H9 (cell line): ENCODE results near the gene THBS2. TPM values are rescaled to one million over a fixed set of nuclear protein-coding genes. Genes with fewer than 3 reads are reported as not detected.

Source experiments
- DNase-seq: peaks from one replicate; pipeline ENCODE4 v3.0.0-alpha.2; 2017
- H2AFZ ChIP-seq: one replicate; pipeline ENCODE4 v1.6.1; 2013; ENCODE audit warnings: mild to moderate bottlenecking, low read length, control low read depth, moderate library complexity
- H2AK5ac ChIP-seq: 2 replicates; pipeline ENCODE4 v1.6.1; 2013; ENCODE audit warnings: low read length, control low read depth, mixed read lengths; ENCODE audit not compliant: insufficient read length
- H2BK120ac ChIP-seq: one replicate; pipeline ENCODE4 v1.6.1; 2013; ENCODE audit warnings: low read depth, mild to moderate bottlenecking, low read length, control low read depth, inconsistent platforms; ENCODE audit not compliant: poor library complexity, severe bottlenecking
- H2BK12ac ChIP-seq: 2 replicates; pipeline ENCODE4 v1.6.1; 2013; ENCODE audit warnings: low read length, control low read depth, mixed read lengths, low read depth; ENCODE audit not compliant: insufficient read length
- H2BK15ac ChIP-seq: 2 replicates; pipeline ENCODE4 v1.6.1; 2013; ENCODE audit warnings: low read depth, low read length, control low read depth
- H2BK20ac ChIP-seq: one replicate; pipeline ENCODE4 v1.6.1; 2013; ENCODE audit warnings: low read depth, mild to moderate bottlenecking, low read length, control low read depth, inconsistent platforms; ENCODE audit not compliant: poor library complexity, severe bottlenecking
- H2BK5ac ChIP-seq: 2 replicates; pipeline ENCODE4 v1.6.1; 2013; ENCODE audit warnings: low read length, control low read depth, mixed read lengths; ENCODE audit not compliant: insufficient read length
- H3K14ac ChIP-seq: 2 replicates; pipeline ENCODE4 v1.6.1; 2013; ENCODE audit warnings: low read length, control low read depth; ENCODE audit not compliant: insufficient read depth
- H3K18ac ChIP-seq: 2 replicates; pipeline ENCODE4 v1.6.1; 2013; ENCODE audit warnings: low read depth, mild to moderate bottlenecking, mixed read lengths, low read length, control low read depth; ENCODE audit not compliant: insufficient read length
- H3K23ac ChIP-seq: 2 replicates; pipeline ENCODE4 v1.6.1; 2013; ENCODE audit warnings: low read length, control low read depth, mixed read lengths, low read depth; ENCODE audit not compliant: insufficient read length
- H3K23me2 ChIP-seq: 2 replicates; pipeline ENCODE4 v1.6.1; 2013; ENCODE audit warnings: low read depth, mild to moderate bottlenecking, mixed read lengths, low read length, control low read depth; ENCODE audit not compliant: insufficient read length, poor library complexity, severe bottlenecking
- H3K27ac ChIP-seq: 2 replicates; pipeline ENCODE4 v1.5.1; 2013; ENCODE audit warnings: low read length, control low read depth, mixed read lengths, low read depth; ENCODE audit not compliant: insufficient read length
- H3K27me3 ChIP-seq: 2 replicates; pipeline ENCODE4 v1.6.1; 2013; ENCODE audit warnings: low read length, control low read depth, inconsistent platforms; ENCODE audit not compliant: insufficient read depth
- H3K4ac ChIP-seq: 2 replicates; pipeline ENCODE4 v1.6.1; 2013; ENCODE audit warnings: low read depth, mild to moderate bottlenecking, control low read depth, inconsistent platforms, low read length, moderate library complexity
- H3K4me1 ChIP-seq: 2 replicates; pipeline ENCODE4 v1.6.1; 2013; ENCODE audit warnings: low read length, control low read depth, inconsistent platforms; ENCODE audit not compliant: insufficient read depth
- H3K4me2 ChIP-seq: 2 replicates; pipeline ENCODE4 v1.6.1; 2013; ENCODE audit warnings: low read length, control low read depth, mixed read lengths; ENCODE audit not compliant: insufficient read length, insufficient read depth
- H3K56ac ChIP-seq: 2 replicates; pipeline ENCODE4 v1.6.1; 2013; ENCODE audit warnings: low read depth, mild to moderate bottlenecking, mixed read lengths, low read length, control low read depth; ENCODE audit not compliant: insufficient read length
- H3K79me1 ChIP-seq: 2 replicates; pipeline ENCODE4 v1.6.1; 2013; ENCODE audit warnings: low read depth, mild to moderate bottlenecking, moderate library complexity, low read length, control low read depth, inconsistent platforms; ENCODE audit not compliant: insufficient read depth, poor library complexity, severe bottlenecking
- H3K79me2 ChIP-seq: 2 replicates; pipeline ENCODE4 v1.6.1; 2013; ENCODE audit warnings: low read length, control low read depth, inconsistent platforms; ENCODE audit not compliant: insufficient read depth
- H3K9ac ChIP-seq: 2 replicates; pipeline ENCODE4 v1.6.1; 2013; ENCODE audit warnings: low read length, control low read depth, mixed read lengths; ENCODE audit not compliant: insufficient read length; ENCODE audit errors: extremely low read depth
- H3K9me3 ChIP-seq: one replicate; pipeline ENCODE4 v1.6.1; 2013; ENCODE audit warnings: low read depth, low read length, inconsistent platforms; ENCODE audit not compliant: control insufficient read depth
- H3T11ph ChIP-seq: one replicate; pipeline ENCODE4 v1.6.1; 2013; ENCODE audit warnings: mild to moderate bottlenecking, low read length, control low read depth, inconsistent platforms
- H4K20me1 ChIP-seq: one replicate; pipeline ENCODE4 v1.6.1; 2013; ENCODE audit not compliant: control insufficient read depth, insufficient read length, insufficient read depth
- H4K5ac ChIP-seq: 2 replicates; pipeline ENCODE4 v1.6.1; 2013; ENCODE audit warnings: low read depth, mild to moderate bottlenecking, mixed read lengths, low read length, control low read depth; ENCODE audit not compliant: insufficient read length
- H4K8ac ChIP-seq: replicated peaks from 2 replicates; pipeline ENCODE4 v1.6.1; 2013; ENCODE audit warnings: low read length, control low read depth, mixed read lengths, low read depth; ENCODE audit not compliant: insufficient read length
- H4K91ac ChIP-seq: 2 replicates; pipeline ENCODE4 v1.6.1; 2013; ENCODE audit warnings: low read depth, mild to moderate bottlenecking, moderate library complexity, mixed read lengths, low read length, control low read depth; ENCODE audit not compliant: insufficient read length
- H3K27ac Mint-ChIP-seq, 3 experiments: 2 replicates in 2 of 3; 3 replicates in 1 of 3; pipeline ENCODE4 v1.8.0; 2020 to 2021; ENCODE audit warnings: mixed read lengths in 3 of 3, mild to moderate bottlenecking in 1 of 3, moderate library complexity in 1 of 3
- H3K27me3 Mint-ChIP-seq: 2 replicates; pipeline ENCODE4 v1.8.0; 2021; ENCODE audit warnings: low read depth, mild to moderate bottlenecking, moderate library complexity, mixed read lengths
- H3K36me3 Mint-ChIP-seq, 3 experiments: 2 replicates in 2 of 3; 3 replicates in 1 of 3; pipeline ENCODE4 v1.8.0; 2020 to 2021; ENCODE audit warnings: low read depth in 3 of 3, mixed read lengths in 3 of 3; ENCODE audit not compliant: insufficient read depth in 1 of 3
- H3K4me1 Mint-ChIP-seq, 2 experiments: 2 replicates each; pipeline ENCODE4 v1.8.0; 2020; ENCODE audit warnings: mixed read lengths in 2 of 2
- H3K4me3 Mint-ChIP-seq, 2 experiments: 2 replicates in 1 of 2; 3 replicates in 1 of 2; pipeline ENCODE4 v1.8.0; 2020 to 2021; ENCODE audit warnings: mild to moderate bottlenecking in 2 of 2, mixed read lengths in 2 of 2, moderate library complexity in 1 of 2
- H3K9me3 Mint-ChIP-seq, 2 experiments: 2 replicates in 1 of 2; 3 replicates in 1 of 2; pipeline ENCODE4 v1.8.0; 2020; ENCODE audit warnings: mild to moderate bottlenecking in 2 of 2, mixed read lengths in 2 of 2, moderate library complexity in 1 of 2
- CTCF ChIP-seq: fragments of 200-600 bp; sonication (generic); conservative IDR thresholded peaks from 3 replicates; pipeline ENCODE4 v1.8.0; 2021; ENCODE audit warnings: antibody characterized with exemption, mild to moderate bottlenecking
- WGBS: extraction: QIAGEN DNeasy Blood & Tissue Kit; methylation state at CpG from one replicate; pipeline ENCODE4 v1.1.7; 2013; ENCODE audit warnings: missing lambda C conversion rate, low lambda C conversion rate, mixed read lengths; ENCODE audit not compliant: insufficient read length; ENCODE audit errors: extremely low coverage; 5-methylcytosine and 5-hydroxymethylcytosine counted together
- total RNA-seq: library from RNA; stranded (reverse); gene quantifications from 2 replicates; pipeline ENCODE4 v1.2.1, GENCODE V29; 2021

THBS2 gene
- total RNA-seq, 1 experiment from 2014 or later: 14.7 TPM

GRCh38 chr6:169244684-169245383 lies 8.8 kb downstream of the THBS2 start:
- no peaks in the 10 kb centered on the region for H3K9me3 ChIP-seq
- DNase-seq: no peak
- H2BK12ac ChIP-seq: no peak overlapping the region
- H4K8ac ChIP-seq: no peak overlapping the region
- H3K56ac ChIP-seq: no peak overlapping the region
- no peaks in the 10 kb centered on the region for H3K4me1 ChIP-seq
- no peak overlapping the region for H3K4ac ChIP-seq
- no peaks in the 10 kb centered on the region for H3K23me2 ChIP-seq
- Mint-ChIP-seq H3K9me3 (peaks cover 0 to 9% of the 10 kb centered on the region in 2 experiments; a peak in 2 of 5 replicates), H3K4me1 (no peaks in the 10 kb centered on the region), H3K27me3 (no peaks in the 10 kb centered on the region; the same call in 1 of the 2 replicates), H3K36me3 (peaks cover 22 to 55% (median 35%) of the 10 kb centered on the region in 3 experiments), H3K4me3 (no peak overlapping the region), H3K27ac (no peak overlapping the region)
- no peaks in the 10 kb centered on the region for H3K27me3 ChIP-seq
- no peak overlapping the region for H4K5ac ChIP-seq
- H2BK120ac ChIP-seq: no peak overlapping the region
- H3K4me2 ChIP-seq: no peak overlapping the region
- H4K91ac ChIP-seq: no peak overlapping the region
- H3K79me2 ChIP-seq: no peaks in the 10 kb centered on the region; the same call in 1 of the 2 replicates
- no peaks in the 10 kb centered on the region for H3K79me1 ChIP-seq
- H3K18ac ChIP-seq: no peak overlapping the region
- H3K27ac ChIP-seq: no peak overlapping the region
- H3K9ac ChIP-seq: no peak overlapping the region
- no peak overlapping the region for H3K14ac ChIP-seq
- no peak overlapping the region for H3K23ac ChIP-seq
- H2AFZ ChIP-seq: no peak overlapping the region
- H2AK5ac ChIP-seq: no peak overlapping the region
- H2BK15ac ChIP-seq: no peak overlapping the region
- no peak overlapping the region for H2BK5ac ChIP-seq
- no peaks in the 10 kb centered on the region for H4K20me1 ChIP-seq
- no peak overlapping the region for H3T11ph ChIP-seq
- H2BK20ac ChIP-seq: no peak overlapping the region
- WGBS: no CpG with 5 or more reads among the region's 15 CpGs
- no peak for TF ChIP-seq CTCF
